WI38 (cell line): ENCODE data around the gene RNASEH1.
A peak's percentile ranks its signal among the peaks of the same experiment; 100 is the strongest.
"Not testable (repeated sequence)": the region's sequence is repeated elsewhere in the genome, so short reads cannot be mapped to it uniquely, and the experiment has no call there.

Experiments
- H3K4me3 ChIP-seq: 2 replicates; pipeline ENCODE4 v1.5.1; 2011; ENCODE audit warnings: low read depth, mild to moderate bottlenecking, control low read depth, low read length
- TF ChIP-seq, protein P1 (sequence below): IDR thresholded peaks from 2 replicates; pipeline ENCODE4 v1.5.1; 2012; ENCODE audit warnings: low read depth, mild to moderate bottlenecking, control low read depth, low read length

RNASEH1 gene

DNA sequence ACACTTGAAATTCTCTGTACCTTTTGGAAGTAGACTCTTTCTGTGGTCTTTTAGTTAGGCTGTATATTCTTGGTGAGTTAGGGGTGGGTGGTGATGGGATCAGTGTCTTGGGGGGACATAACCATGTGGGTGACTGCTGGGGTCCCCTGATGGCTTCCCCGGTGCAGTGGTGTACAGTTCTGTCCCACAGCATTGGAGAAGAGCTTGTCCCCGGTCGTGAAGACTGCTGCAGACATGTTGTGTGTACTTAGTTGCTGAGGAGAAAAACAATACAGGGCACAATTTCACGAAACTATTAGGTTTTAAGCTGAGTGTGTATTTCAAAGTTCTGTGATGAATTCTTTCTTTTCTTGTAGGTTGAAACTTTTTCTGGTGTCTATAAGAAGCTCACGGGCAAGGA is 22.3 kb upstream of the RNASEH1 start:
- no peak overlapping the region for H3K4me3 ChIP-seq
- TF ChIP-seq, protein P1, sequence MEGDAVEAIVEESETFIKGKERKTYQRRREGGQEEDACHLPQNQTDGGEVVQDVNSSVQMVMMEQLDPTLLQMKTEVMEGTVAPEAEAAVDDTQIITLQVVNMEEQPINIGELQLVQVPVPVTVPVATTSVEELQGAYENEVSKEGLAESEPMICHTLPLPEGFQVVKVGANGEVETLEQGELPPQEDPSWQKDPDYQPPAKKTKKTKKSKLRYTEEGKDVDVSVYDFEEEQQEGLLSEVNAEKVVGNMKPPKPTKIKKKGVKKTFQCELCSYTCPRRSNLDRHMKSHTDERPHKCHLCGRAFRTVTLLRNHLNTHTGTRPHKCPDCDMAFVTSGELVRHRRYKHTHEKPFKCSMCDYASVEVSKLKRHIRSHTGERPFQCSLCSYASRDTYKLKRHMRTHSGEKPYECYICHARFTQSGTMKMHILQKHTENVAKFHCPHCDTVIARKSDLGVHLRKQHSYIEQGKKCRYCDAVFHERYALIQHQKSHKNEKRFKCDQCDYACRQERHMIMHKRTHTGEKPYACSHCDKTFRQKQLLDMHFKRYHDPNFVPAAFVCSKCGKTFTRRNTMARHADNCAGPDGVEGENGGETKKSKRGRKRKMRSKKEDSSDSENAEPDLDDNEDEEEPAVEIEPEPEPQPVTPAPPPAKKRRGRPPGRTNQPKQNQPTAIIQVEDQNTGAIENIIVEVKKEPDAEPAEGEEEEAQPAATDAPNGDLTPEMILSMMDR, result no peak

DNA sequence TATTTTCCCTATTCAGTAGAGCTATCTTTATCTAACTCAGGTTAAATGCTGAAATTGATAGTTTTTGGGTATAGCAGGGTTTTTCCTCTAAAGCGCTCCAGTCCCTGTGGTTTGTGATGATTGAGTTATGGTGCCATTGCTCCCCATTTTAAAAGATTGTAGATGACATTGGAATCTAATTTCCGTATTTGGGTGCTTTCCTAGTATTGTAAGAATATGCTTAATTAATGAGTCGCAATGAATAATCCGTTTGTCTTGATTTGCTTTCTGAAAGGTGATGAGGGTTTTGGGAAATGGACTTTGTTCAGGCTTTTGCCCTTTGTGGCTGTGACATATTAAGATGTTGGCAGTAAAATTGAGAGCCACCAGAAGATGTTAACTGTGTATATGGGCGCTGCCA is 20.9 kb upstream of the RNASEH1 start:
- peak overlapping the region; percentile 4; the same call in 1 of the 2 replicates for H3K4me3 ChIP-seq
- TF ChIP-seq, protein P1, result no peak

DNA sequence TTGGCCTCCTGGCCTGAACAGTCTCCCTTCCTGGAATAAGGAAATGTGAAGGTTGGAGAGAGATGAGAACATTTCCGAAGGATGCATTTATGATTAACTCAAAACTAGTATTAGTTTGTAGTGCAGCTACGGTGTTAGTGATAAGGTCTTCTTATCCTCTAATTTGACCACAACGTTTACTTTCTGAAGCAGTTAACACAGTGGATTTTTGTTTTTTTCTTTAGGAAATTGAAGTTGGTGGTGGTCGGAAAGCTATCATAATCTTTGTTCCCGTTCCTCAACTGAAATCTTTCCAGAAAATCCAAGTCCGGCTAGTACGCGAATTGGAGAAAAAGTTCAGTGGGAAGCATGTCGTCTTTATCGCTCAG is 18.1 kb upstream of the RNASEH1 start:
- peak overlapping the region; percentile 81 for H3K4me3 ChIP-seq

DNA sequence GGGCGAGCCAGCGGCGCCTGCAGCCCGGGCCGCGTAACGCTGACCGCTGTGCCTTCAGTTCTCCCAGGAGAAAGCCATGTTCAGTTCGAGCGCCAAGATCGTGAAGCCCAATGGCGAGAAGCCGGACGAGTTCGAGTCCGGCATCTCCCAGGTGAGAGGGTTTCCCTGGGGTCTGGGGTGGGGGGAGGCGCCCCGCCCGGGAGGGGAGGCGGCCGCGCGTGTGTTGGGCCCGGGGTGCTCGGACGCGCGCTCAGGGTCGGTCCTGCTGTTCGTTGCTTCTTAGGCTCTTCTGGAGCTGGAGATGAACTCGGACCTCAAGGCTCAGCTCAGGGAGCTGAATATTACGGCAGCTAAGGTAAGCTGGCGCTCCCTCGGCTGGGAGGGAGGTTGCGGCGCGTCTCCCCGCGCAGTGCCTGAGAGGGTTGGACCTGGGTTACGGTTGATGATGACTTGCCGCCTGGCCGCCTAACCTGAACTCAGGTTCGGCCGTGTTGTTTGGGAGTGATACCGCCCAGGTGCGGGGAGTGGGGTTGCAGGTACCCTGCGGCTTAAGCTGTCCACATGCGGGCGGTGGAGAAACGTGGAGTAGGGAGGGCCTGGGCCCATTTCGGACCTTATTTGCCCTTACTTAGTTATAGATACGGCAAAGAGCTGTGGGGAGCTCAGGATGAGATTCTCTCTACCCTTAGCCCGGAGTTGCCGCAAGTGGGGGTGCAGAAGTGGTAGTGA is 17.6 kb upstream of the RNASEH1 start:
- peak overlapping the region; percentile 81 for H3K4me3 ChIP-seq
- TF ChIP-seq, protein P1, result no peak

DNA sequence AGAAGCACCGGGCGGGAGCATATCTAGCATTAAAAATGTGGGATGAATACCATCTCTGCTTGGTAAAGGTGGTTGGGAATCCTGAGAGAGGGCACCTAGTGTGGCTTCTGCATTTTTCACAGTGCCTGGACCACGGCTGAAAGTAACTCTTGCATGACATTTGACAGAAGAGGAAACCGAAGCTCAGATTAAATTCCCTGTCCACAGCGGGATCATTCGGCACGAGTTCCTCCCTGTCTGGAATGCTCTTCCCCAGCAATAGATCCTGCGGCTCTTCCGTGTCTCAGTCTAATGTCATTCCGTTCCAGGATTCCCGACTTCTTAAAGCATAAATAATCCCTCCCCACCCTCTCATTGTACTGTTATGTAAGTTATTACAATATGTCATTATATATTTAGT is 16.0 kb upstream of the RNASEH1 start:
- TF ChIP-seq, protein P1, result no peak
- H3K4me3 ChIP-seq, result no peak overlapping the region

DNA sequence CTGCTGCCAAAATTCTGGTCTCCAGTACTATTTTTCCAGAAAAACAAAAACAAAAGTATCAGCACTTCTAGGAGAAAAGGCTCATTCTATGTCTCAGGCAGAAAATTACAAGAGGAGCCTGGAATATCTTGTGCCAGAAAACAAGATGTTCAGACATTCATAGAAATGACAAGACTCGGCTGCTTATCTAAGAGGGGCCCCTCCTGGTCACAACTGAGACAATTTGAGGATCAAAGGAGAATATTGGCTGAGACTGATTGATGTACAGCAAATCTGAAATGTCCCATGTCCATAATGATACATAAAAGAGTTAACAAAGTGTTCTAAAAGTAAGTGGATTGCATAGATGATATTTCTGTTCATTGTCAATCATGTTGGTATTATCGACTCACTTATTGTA is 14.5 kb upstream of the RNASEH1 start:
- H3K4me3 ChIP-seq, result no peak overlapping the region
- TF ChIP-seq, protein P1, result no peak

DNA sequence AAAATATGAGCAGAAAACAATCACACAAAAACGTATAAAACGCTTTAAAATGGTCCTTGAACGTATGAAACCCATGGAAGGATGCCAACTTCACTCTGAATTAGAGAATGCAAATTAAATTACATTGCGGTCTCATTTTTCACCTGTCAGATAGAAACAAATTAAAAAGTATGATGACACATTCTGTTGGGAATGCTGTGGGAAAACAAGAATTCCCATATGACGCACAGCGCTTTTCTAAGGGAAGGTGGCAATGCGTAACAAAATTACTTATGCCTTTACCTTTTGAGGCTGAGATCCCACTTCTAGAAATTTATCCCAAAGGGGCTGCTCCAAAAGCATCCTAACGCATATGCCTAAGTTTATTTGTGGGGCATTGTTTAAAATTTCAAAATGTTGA is 13.2 kb upstream of the RNASEH1 start:
- peak overlapping the region; percentile 16; the same call in 1 of the 2 replicates for H3K4me3 ChIP-seq
- TF ChIP-seq, protein P1, result no peak

DNA sequence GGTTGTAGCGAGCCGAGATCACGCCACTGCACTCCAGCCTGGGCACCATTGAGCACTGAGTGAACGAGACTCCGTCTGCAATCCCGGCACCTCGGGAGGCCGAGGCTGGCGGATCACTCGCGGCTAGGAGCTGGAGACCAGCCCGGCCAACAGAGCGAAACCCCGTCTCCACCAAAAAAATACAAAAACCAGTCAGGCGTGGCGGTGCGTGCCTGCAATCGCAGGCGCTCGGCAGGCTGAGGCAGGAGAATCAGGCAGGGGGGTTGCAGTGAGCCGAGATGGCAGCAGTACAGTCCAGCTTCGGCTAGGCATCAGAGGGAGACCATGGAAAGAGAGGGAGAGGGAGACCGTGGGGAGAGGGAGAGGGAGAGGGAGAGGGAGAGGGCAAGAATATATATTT is 11.5 kb upstream of the RNASEH1 start:
- H3K4me3 ChIP-seq, result not testable (repeated sequence)
